Sigmoid colon (tissue), 7 donors: Measurements from ENCODE around the gene KCNJ1. TPM values are rescaled to one million over a fixed set of nuclear protein-coding genes. Genes with fewer than 3 reads are reported as not detected.

Experiments
- DNase-seq: peaks from one replicate; pipeline ENCODE4 v3.0.0-alpha.2; 2019
- H3K27ac ChIP-seq, 4 donors: fragments of 200-600 bp; sonication (generic); one replicate each; pipeline ENCODE4 v1.5.1; 2016 to 2019; ENCODE audit warnings: mild to moderate bottlenecking in 1 of 4
- H3K27me3 ChIP-seq, 3 donors: fragments of 200-600 bp; sonication (generic); one replicate each; pipeline ENCODE4 v1.5.1; 2019; ENCODE audit warnings: mild to moderate bottlenecking in 1 of 3
- H3K36me3 ChIP-seq, 4 donors: fragments of 200-600 bp; sonication (generic); one replicate each; pipeline ENCODE4 v1.5.1; 2016 to 2019
- H3K4me1 ChIP-seq, 4 donors: fragments of 200-600 bp; sonication (generic); one replicate each; pipeline ENCODE4 v1.5.1; 2017 to 2019
- H3K4me3 ChIP-seq, 4 donors: fragments of 200-600 bp; sonication (generic); one replicate each; pipeline ENCODE4 v1.5.1; 2017 to 2019; ENCODE audit warnings: mild to moderate bottlenecking in 2 of 4, moderate library complexity in 1 of 4
- H3K9me3 ChIP-seq, 4 donors: fragments of 200-600 bp in 3 of 4; sonication (generic) in 3 of 4; one replicate each; pipeline versions ENCODE4 v1.5.1 to v1.6.1; 2013 to 2019
- EP300 ChIP-seq, 4 donors: sonication (generic); formaldehyde crosslinking; IDR thresholded peaks; one replicate each; pipeline ENCODE4 v1.6.1; 2017; ENCODE audit warnings: antibody characterized with exemption in 4 of 4
- POLR2A ChIP-seq, 2 donors: fragments of 450-650 bp; IDR thresholded peaks; one replicate each; pipeline ENCODE4 v1.6.1; 2016; ENCODE audit warnings: antibody characterized with exemption in 2 of 2, mild to moderate bottlenecking in 2 of 2, moderate library complexity in 2 of 2
- POLR2AphosphoS5 ChIP-seq, 4 donors: sonication (generic); formaldehyde crosslinking; IDR thresholded peaks; one replicate each; pipeline ENCODE4 v1.6.1; 2017; ENCODE audit warnings: antibody characterized with exemption in 4 of 4
- WGBS, 2 donors: extraction: QIAGEN DNeasy Blood & Tissue Kit; methylation state at CpG; one replicate each; pipeline ENCODE4 v1.1.7; 2013; 5-methylcytosine and 5-hydroxymethylcytosine counted together
- intact Hi-C: fragments of 100-400 bp; cut with DNase I; formaldehyde crosslinking; loops from one replicate; pipeline ENCODE4 v1.15.1; 2023
- polyA plus RNA-seq, 3 donors: library from polyadenylated mRNA; stranded (reverse); fragments of 200-250 nt; gene quantifications; one replicate each; pipeline ENCODE4 v1.2.3, GENCODE V29; 2013
- total RNA-seq, 4 donors: library from RNA; depleted of rRNA; stranded (reverse); fragments of >200 nt; gene quantifications; one replicate each; pipeline ENCODE4 v1.1.0, GENCODE V29; 2016
- TF ChIP-seq, protein P1 (sequence below), 4 experiments: fragments of 450-650 bp in 3 of 4; fragments of 200-600 bp in 1 of 4; IDR thresholded peaks; one replicate each; pipeline ENCODE4 v1.5.1; 2016 to 2019; ENCODE audit warnings: antibody characterized with exemption in 4 of 4, mild to moderate bottlenecking in 3 of 4, moderate library complexity in 2 of 4
- donor health status: healthy with polysubstance abuse.
- donor health status: Bipolar disorder and iron deficiency.
- donor health status: healthy.

KCNJ1 gene
- total and polyA plus RNA-seq, 7 donors, result 0.81 TPM; not detected in 6

DNA sequence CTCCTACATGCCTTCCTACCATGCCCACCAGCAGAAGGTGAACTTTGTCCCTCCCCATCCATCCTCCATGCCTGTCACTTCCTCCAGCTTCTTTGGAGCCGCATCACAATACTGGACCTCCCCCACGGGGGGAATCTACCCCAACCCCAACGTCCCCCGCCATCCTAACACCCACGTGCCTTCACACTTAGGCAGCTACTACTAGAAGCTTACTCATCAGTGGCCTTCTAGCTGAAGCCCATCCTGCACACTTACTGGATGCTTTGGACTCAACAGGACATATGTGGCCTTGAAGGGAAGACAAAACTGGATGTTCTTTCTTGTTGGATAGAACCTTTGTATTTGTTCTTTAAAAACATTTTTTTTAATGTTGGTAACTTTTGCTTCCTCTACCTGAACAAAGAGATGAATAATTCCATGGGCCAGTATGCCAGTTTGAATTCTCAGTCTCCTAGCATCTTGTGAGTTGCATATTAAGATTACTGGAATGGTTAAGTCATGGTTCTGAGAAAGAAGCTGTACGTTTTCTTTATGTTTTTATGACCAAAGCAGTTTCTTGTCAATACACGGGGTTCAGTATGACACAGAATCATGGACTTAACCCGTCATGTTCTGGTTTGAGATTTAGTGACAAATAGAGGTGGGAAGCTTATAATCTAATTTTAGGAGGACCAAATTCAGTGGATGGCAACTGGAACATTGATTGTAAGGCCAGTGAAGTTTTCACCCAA lies 56.1 kb downstream of the KCNJ1 start:
- peaks cover 0 to 2% (median 0%) of the 10 kb centered on the region in 4 donors for H3K36me3 ChIP-seq
- no peaks in the 10 kb centered on the region for H3K27me3 ChIP-seq
- WGBS, 2 donors, result 68 to 82% methylated on average over 8 of the region's 8 CpGs
- no peak for TF ChIP-seq POLR2A (IDR thresholded peaks at IDR 0.05)
- no peak for TF ChIP-seq EP300 (IDR thresholded peaks at IDR 0.05)
- no peak for TF ChIP-seq POLR2AphosphoS5 (IDR thresholded peaks at IDR 0.05)
- TF ChIP-seq, protein P1, sequence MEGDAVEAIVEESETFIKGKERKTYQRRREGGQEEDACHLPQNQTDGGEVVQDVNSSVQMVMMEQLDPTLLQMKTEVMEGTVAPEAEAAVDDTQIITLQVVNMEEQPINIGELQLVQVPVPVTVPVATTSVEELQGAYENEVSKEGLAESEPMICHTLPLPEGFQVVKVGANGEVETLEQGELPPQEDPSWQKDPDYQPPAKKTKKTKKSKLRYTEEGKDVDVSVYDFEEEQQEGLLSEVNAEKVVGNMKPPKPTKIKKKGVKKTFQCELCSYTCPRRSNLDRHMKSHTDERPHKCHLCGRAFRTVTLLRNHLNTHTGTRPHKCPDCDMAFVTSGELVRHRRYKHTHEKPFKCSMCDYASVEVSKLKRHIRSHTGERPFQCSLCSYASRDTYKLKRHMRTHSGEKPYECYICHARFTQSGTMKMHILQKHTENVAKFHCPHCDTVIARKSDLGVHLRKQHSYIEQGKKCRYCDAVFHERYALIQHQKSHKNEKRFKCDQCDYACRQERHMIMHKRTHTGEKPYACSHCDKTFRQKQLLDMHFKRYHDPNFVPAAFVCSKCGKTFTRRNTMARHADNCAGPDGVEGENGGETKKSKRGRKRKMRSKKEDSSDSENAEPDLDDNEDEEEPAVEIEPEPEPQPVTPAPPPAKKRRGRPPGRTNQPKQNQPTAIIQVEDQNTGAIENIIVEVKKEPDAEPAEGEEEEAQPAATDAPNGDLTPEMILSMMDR (IDR thresholded peaks at IDR 0.05), result no peak
- no peak for DNase-seq
- H3K9me3 ChIP-seq, result no peaks in the 10 kb centered on the region
- no peak overlapping the region for H3K27ac ChIP-seq
- no peak overlapping the region for H3K4me3 ChIP-seq
- no peaks in the 10 kb centered on the region for H3K4me1 ChIP-seq
- intact Hi-C loops, result no loop called here

DNA sequence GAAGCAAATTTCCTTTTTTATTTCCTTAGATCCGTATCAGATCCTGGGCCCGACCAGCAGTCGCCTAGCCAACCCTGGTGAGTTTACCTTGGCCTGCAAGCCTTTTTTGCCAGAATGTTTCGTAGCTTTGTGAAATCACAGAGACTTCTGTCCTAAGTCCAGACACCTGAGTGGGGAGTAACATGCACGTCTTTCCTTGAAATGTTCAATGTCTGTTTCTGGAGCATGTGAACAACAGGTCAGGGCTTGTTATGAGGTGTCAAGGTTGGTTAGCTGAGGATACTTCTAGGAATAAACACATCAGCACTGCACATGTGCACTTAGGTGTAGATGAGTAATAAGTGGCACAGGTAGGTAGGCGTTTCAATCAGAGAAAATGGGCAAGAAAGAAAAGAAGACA lies 58.0 kb downstream of the KCNJ1 start:
- H3K4me3 ChIP-seq, result no peak overlapping the region
- DNase-seq, result no peak
- H3K36me3 ChIP-seq, result peaks cover 0 to 3% (median 0%) of the 10 kb centered on the region in 4 donors
- H3K9me3 ChIP-seq, result no peaks in the 10 kb centered on the region
- H3K4me1 ChIP-seq, result no peaks in the 10 kb centered on the region
- no peak for TF ChIP-seq POLR2A (IDR thresholded peaks at IDR 0.05)
- TF ChIP-seq, protein P1 (IDR thresholded peaks at IDR 0.05), result no peak
- TF ChIP-seq EP300 (IDR thresholded peaks at IDR 0.05), result no peak
- TF ChIP-seq POLR2AphosphoS5 (IDR thresholded peaks at IDR 0.05), result no peak
- H3K27me3 ChIP-seq, result no peaks in the 10 kb centered on the region
- 83 to 84% methylated on average over 6 of the region's 6 CpGs for WGBS, 2 donors
- intact Hi-C loops, result no loop called here
- no peak overlapping the region for H3K27ac ChIP-seq

DNA sequence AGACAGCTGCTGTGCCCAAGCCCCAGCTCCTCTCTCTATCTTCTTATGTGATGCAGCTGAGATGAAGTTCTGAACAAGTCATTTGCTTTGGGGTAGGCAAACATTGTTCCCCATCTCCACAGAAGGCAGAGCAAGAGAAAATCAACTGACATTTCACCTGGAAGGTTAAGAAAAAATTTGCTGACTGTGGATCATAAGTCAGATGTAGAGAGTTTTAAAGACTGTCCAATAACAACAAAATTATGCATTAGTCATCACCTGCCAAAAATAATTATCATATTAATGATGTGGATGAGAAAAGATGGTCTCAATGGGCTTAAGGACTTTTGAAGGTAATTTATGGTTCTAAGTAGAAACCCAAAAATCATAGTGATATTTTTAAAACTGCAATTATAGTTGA lies 59.2 kb downstream of the KCNJ1 start:
- Histone ChIP-seq H3K4me1 (no peaks in the 10 kb centered on the region), H3K27ac (no peak overlapping the region), H3K9me3 (no peaks in the 10 kb centered on the region), H3K36me3 (peaks cover 0 to 3% (median 0%) of the 10 kb centered on the region in 4 donors), H3K4me3 (no peak overlapping the region), H3K27me3 (no peaks in the 10 kb centered on the region)
- no peak for DNase-seq
- TF ChIP-seq POLR2AphosphoS5 (IDR thresholded peaks at IDR 0.05) (no peak), EP300 (IDR thresholded peaks at IDR 0.05) (no peak), POLR2A (IDR thresholded peaks at IDR 0.05) (no peak)
- TF ChIP-seq, protein P1 (IDR thresholded peaks at IDR 0.05), result no peak
- intact Hi-C loops, result no loop called here

DNA sequence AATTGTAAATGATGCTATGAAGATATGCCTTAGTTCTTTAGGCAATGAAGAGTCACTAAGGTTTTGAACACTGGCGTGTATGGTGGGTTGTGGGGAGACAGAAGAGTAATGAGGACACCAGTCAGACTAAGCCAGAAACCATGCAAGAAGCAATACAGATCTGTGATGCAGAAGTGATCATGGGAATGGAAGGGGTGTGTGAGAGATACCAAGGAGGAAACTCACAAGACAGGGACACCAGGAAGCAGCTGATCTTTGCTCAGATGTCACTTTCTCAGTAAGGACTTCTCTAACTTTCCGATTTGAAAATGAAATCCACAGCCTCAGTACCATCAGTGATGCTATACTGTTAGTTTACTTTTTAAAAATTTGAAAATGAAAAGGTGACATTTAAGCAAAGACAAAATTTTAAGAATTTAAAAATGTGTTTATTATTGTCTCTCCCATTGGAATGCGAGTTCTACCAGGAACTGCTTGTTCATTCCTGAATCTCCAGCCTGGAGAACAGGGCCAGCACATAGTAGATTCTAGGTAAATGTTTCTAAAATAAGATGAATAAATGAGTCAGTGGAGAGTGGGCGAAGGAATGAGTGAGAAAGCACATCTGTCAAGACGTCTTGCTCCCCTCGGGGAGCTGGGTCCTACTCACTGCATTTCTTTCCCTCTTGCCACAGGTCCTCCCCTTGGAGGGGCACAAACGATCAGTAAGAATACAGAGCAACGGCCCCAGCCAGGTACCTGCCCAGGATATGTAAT lies 60.4 kb downstream of the KCNJ1 start:
- Histone ChIP-seq H3K4me1 (no peaks in the 10 kb centered on the region), H3K4me3 (no peak overlapping the region), H3K27ac (no peak overlapping the region), H3K9me3 (no peaks in the 10 kb centered on the region), H3K27me3 (no peaks in the 10 kb centered on the region), H3K36me3 (peaks cover 0 to 3% (median 0%) of the 10 kb centered on the region in 4 donors)
- no peak for DNase-seq
- WGBS, 2 donors, result 83 to 87% methylated on average over 8 of the region's 8 CpGs
- intact Hi-C loops, result no loop called here
- TF ChIP-seq, protein P1 (IDR thresholded peaks at IDR 0.05), result no peak
- no peak for TF ChIP-seq POLR2AphosphoS5 (IDR thresholded peaks at IDR 0.05)
- no peak for TF ChIP-seq POLR2A (IDR thresholded peaks at IDR 0.05)
- TF ChIP-seq EP300 (IDR thresholded peaks at IDR 0.05), result no peak
